Measurements from ENCODE around the gene TMEM125.

TMEM125 gene

DNA sequence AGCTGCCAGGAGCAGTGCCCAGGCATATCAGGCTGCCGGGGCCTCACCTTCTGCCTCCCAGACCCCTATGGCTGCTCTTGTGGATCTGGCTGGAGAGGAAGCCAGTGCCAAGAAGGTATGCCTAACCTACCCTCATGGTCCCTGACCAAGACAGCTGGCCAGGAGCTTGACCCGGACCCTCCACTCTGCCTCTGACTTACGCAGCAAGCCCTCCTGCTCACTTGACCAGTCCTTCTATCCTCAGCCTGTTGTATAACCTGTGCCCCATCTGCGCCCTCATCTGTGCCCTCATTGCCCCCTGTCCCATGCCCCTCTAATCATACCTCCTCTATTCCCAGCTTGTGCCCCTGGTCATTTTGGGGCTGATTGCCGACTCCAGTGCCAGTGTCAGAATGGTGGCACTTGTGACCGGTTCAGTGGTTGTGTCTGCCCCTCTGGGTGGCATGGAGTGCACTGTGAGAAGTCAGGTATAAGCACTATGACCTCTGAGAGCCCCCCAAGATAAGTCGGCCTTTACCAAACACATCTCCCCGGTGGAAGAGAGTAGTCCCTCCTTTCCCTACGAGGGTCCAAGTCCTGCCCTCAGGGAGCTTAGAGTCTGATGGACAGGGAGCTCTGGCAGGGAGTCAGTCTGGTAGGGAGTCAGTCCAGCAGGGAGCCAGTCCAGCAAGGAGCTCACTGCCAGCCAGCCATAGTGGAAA lies 37.8 kb downstream of the TMEM125 start:
- H3K9me3 ChIP-seq (ENCODE audit: insufficient read depth, low read depth, low read length) = no peaks in the 10 kb centered on the region
- no peak overlapping the region for H3K27ac ChIP-seq (ENCODE audit: low read depth, low read length)
- no peak overlapping the region for H3K9ac ChIP-seq (ENCODE audit: low read depth, low read length)
- WGBS = 90% methylated on average over 9 of the region's 9 CpGs
- H3K36me3 ChIP-seq (ENCODE audit: insufficient read depth, low read length) = no peaks in the 10 kb centered on the region
- no peak overlapping the region for H3K4me3 ChIP-seq (ENCODE audit: low read length)
- no peaks in the 10 kb centered on the region for H3K27me3 ChIP-seq (ENCODE audit: insufficient read depth, low read length)
- H3K4me1 ChIP-seq (ENCODE audit: insufficient read depth, low read length) = 0 out of 2 replicates have a peak, but pooled peaks cover 3% of the 10 kb centered on the region

DNA sequence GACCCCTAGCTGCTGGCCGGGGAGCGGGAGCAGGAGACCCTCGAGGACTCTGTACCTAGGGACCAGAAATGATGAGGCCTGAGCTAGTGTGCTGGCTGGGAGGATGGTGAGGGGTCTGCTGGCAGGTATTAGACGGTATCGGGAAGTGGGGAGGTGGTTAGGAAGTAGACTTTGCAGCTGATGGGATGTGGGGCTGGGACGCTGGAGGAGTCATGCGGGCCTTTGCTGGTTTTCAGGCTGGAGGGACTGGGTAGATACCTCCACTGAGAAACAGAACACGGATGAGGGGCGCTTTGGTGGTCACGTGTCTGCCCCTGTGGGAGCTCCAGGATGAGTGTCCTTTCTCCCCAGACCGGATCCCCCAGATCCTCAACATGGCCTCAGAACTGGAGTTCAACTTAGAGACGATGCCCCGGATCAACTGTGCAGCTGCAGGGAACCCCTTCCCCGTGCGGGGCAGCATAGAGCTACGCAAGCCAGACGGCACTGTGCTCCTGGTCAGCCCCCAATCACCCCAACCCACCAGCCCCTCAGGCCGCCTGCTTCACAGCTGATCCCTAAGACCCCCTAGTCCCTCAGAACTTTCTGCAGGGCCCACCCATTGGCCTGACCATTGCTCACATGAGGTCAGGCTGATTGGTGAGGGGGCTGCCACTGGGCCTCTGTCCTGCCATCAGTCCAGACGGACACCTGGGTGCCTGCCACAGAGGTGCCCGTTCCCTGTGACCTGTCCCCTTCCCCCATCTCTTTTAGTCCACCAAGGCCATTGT lies 39.0 kb downstream of the TMEM125 start:
- WGBS = 92% methylated on average over 20 of the region's 20 CpGs

DNA sequence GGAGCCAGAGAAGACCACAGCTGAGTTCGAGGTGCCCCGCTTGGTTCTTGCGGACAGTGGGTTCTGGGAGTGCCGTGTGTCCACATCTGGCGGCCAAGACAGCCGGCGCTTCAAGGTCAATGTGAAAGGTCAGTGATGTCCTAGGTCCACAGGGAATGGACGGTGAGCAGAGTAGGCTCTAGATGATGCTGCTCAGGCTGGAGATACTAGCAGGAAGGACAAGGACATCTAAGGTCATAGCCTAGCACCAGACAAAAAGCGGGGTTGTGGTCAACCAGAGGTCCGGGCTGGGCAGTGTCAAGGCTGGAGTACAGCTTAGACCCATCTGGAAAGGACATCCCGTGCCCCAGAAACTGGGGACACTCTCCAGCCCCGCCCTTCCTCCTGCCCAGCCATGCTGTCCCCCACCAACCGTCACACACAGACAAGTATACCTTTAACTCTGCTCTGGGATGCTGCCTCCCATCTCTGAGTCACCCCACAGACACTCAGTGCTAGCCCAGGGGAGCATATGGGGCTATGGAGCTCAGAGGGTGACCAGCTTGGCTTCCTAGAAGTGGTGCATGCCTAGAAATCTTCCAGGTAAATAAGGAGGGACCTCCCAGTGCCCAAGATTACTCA lies 39.7 kb downstream of the TMEM125 start:
- Histone ChIP-seq H3K9me3 (ENCODE audit: insufficient read depth, low read depth, low read length) (no peaks in the 10 kb centered on the region), H3K27me3 (ENCODE audit: insufficient read depth, low read length) (no peaks in the 10 kb centered on the region), H3K4me3 (ENCODE audit: low read length) (no peak overlapping the region), H3K36me3 (ENCODE audit: insufficient read depth, low read length) (no peaks in the 10 kb centered on the region), H3K27ac (ENCODE audit: low read depth, low read length) (no peak overlapping the region), H3K9ac (ENCODE audit: low read depth, low read length) (no peak overlapping the region), H3K4me1 (ENCODE audit: insufficient read depth, low read length) (no peaks in the 10 kb centered on the region)
- 92% methylated on average over 13 of the region's 13 CpGs for WGBS

More for the DNA sequence above, 39.0 kb downstream of the TMEM125 start:
- Histone ChIP-seq H3K27me3 (ENCODE audit: insufficient read depth, low read length) (no peaks in the 10 kb centered on the region), H3K4me3 (ENCODE audit: low read length) (no peak overlapping the region), H3K4me1 (ENCODE audit: insufficient read depth, low read length) (0 out of 2 replicates have a peak, but pooled peaks cover 3% of the 10 kb centered on the region), H3K9me3 (ENCODE audit: insufficient read depth, low read depth, low read length) (no peaks in the 10 kb centered on the region), H3K27ac (ENCODE audit: low read depth, low read length) (no peak overlapping the region), H3K36me3 (ENCODE audit: insufficient read depth, low read length) (no peaks in the 10 kb centered on the region), H3K9ac (ENCODE audit: low read depth, low read length) (no peak overlapping the region)

DNA sequence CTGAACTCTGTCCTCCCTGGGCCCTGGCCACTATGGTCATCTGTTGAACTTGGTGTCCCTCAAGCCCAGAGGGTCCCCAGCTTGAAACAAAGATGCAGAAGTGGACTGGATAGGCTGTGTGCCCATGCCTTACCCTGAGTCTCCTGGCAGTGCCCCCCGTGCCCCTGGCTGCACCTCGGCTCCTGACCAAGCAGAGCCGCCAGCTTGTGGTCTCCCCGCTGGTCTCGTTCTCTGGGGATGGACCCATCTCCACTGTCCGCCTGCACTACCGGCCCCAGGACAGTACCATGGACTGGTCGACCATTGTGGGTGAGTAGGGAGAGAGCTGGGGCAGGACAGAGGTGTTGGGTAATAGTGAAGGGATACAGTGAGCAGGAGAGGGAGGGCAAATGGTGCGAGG lies 41.7 kb downstream of the TMEM125 start:
- Histone ChIP-seq H3K9ac (ENCODE audit: low read depth, low read length) (no peak overlapping the region), H3K27ac (ENCODE audit: low read depth, low read length) (no peak overlapping the region), H3K9me3 (ENCODE audit: insufficient read depth, low read depth, low read length) (no peaks in the 10 kb centered on the region), H3K36me3 (ENCODE audit: insufficient read depth, low read length) (no peaks in the 10 kb centered on the region), H3K4me3 (ENCODE audit: low read length) (no peak overlapping the region), H3K4me1 (ENCODE audit: insufficient read depth, low read length) (no peaks in the 10 kb centered on the region), H3K27me3 (ENCODE audit: insufficient read depth, low read length) (no peaks in the 10 kb centered on the region)
- 93% methylated on average over 9 of the region's 9 CpGs for WGBS

DNA sequence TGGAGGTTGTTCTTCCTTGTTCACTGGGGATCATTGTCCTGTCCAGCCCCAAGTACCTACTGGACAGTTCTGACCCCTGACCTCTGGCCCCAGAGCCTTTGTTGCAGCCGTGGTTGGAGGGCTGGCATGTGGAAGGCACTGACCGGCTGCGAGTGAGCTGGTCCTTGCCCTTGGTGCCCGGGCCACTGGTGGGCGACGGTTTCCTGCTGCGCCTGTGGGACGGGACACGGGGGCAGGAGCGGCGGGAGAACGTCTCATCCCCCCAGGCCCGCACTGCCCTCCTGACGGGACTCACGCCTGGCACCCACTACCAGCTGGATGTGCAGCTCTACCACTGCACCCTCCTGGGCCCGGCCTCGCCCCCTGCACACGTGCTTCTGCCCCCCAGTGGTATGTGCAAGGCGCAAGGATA lies 42.4 kb downstream of the TMEM125 start:
- Histone ChIP-seq H3K27me3 (ENCODE audit: insufficient read depth, low read length) (no peaks in the 10 kb centered on the region), H3K4me3 (ENCODE audit: low read length) (no peak overlapping the region), H3K4me1 (ENCODE audit: insufficient read depth, low read length) (no peaks in the 10 kb centered on the region), H3K27ac (ENCODE audit: low read depth, low read length) (no peak overlapping the region), H3K36me3 (ENCODE audit: insufficient read depth, low read length) (no peaks in the 10 kb centered on the region), H3K9ac (ENCODE audit: low read depth, low read length) (no peak overlapping the region), H3K9me3 (ENCODE audit: insufficient read depth, low read depth, low read length) (no peaks in the 10 kb centered on the region)
- WGBS = 95% methylated on average over 19 of the region's 19 CpGs

DNA sequence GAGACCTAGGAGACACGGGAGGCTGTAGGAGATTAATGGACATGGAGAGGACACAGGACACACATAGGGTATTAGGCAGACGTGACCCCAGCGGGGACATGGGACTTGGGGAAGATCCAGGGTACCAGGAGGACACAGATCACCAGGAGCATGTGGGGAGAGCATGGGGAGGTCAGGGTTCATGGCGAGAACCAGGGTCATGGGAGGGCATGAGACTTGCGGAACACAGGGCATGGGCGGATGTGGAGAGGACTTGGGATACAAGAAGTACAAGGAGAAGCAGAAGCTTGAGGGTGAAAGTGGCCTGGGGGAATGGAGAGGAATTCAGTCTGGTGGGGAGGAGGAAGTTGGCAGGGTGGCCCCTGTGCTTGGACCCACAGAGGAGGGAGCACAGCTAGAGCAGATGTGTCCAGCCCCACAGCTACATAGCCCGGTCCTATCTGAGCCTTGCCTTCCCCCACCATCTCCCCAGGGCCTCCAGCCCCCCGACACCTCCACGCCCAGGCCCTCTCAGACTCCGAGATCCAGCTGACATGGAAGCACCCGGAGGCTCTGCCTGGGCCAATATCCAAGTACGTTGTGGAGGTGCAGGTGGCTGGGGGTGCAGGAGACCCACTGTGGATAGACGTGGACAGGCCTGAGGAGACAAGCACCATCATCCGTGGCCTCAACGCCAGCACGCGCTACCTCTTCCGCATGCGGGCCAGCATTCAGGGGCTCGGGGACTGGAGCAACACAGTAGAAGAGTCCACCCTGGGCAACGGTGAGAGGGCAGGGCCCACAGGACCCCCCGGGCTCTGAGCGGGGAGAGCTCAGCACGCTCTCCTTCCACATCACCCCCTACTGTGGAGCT lies 43.1 kb downstream of the TMEM125 start:
- no peak overlapping the region for H3K9ac ChIP-seq (ENCODE audit: low read depth, low read length)
- 95% methylated on average over 24 of the region's 24 CpGs for WGBS
- H3K36me3 ChIP-seq (ENCODE audit: insufficient read depth, low read length) = no peaks in the 10 kb centered on the region
- H3K27me3 ChIP-seq (ENCODE audit: insufficient read depth, low read length) = no peaks in the 10 kb centered on the region
- no peak overlapping the region for H3K27ac ChIP-seq (ENCODE audit: low read depth, low read length)
- no peaks in the 10 kb centered on the region for H3K4me1 ChIP-seq (ENCODE audit: insufficient read depth, low read length)
- no peaks in the 10 kb centered on the region for H3K9me3 ChIP-seq (ENCODE audit: insufficient read depth, low read depth, low read length)
- no peak overlapping the region for H3K4me3 ChIP-seq (ENCODE audit: low read length)

DNA sequence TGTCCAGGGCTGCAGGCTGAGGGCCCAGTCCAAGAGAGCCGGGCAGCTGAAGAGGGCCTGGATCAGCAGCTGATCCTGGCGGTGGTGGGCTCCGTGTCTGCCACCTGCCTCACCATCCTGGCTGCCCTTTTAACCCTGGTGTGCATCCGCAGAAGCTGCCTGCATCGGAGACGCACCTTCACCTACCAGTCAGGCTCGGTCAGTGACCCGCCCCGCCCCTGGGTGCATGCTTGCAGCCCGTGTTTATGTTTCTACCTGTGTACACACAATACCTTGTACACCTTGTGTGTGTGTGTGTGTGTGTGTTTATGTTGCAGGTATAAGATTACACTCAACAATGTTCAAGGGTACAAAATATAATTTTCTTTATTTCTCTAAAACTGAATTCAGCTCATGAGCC lies 44.0 kb downstream of the TMEM125 start:
- Histone ChIP-seq H3K4me3 (ENCODE audit: low read length) (no peak overlapping the region), H3K27ac (ENCODE audit: low read depth, low read length) (no peak overlapping the region), H3K4me1 (ENCODE audit: insufficient read depth, low read length) (no peaks in the 10 kb centered on the region), H3K9me3 (ENCODE audit: insufficient read depth, low read depth, low read length) (no peaks in the 10 kb centered on the region), H3K27me3 (ENCODE audit: insufficient read depth, low read length) (no peaks in the 10 kb centered on the region), H3K9ac (ENCODE audit: low read depth, low read length) (no peak overlapping the region), H3K36me3 (ENCODE audit: insufficient read depth, low read length) (no peaks in the 10 kb centered on the region)
- WGBS = 94% methylated on average over 10 of the region's 10 CpGs

DNA sequence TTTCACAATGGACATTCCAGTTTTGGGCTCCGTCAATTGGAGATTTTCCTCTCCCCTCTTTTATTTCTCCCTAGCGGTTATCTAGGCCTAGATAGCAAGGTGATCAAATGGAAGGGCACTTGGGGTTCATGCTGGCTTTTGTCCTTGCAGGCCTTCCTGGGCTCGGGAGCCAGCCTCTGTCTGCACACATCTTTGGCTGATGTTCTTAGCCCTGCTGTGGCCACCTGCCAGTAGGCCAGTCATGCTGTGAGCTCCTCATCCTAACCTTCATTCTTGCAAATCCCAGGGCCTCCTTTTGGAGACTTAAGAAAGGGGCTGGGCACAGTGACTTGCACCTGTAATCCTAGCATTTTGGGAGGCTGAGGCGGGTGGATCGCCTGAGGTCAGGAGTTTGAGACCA lies 44.5 kb downstream of the TMEM125 start:
- Histone ChIP-seq H3K9me3 (ENCODE audit: insufficient read depth, low read depth, low read length) (no peaks in the 10 kb centered on the region), H3K4me1 (ENCODE audit: insufficient read depth, low read length) (no peaks in the 10 kb centered on the region), H3K36me3 (ENCODE audit: insufficient read depth, low read length) (no peaks in the 10 kb centered on the region), H3K27me3 (ENCODE audit: insufficient read depth, low read length) (no peaks in the 10 kb centered on the region), H3K9ac (ENCODE audit: low read depth, low read length) (no peak overlapping the region), H3K4me3 (ENCODE audit: low read length) (no peak overlapping the region), H3K27ac (ENCODE audit: low read depth, low read length) (no peak overlapping the region)
- WGBS = 91% methylated on average over 5 of the region's 5 CpGs

DNA sequence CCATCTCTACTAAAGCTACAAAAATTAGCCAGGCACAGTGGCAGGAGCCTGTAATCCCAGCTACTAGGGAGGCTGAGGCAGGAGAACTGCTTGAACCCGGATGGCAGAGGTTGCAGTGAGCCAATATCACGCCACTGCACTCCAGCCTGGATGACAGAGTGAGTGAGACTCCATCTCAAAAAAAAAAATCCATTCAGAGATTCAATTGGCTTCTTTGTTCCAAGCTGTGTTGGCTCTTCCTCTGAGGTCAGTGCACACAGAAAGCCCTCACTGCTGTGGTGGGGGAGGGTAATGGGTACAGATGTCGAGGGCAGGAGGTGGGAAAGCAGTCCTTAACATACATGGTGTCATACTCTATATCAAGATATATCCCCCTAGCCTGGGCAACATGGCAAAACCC lies 45.7 kb downstream of the TMEM125 start:
- no peak overlapping the region for H3K27ac ChIP-seq (ENCODE audit: low read depth, low read length)
- 92% methylated on average over 2 of the region's 3 CpGs for WGBS
- H3K27me3 ChIP-seq (ENCODE audit: insufficient read depth, low read length) = no peaks in the 10 kb centered on the region
- H3K36me3 ChIP-seq (ENCODE audit: insufficient read depth, low read length) = no peaks in the 10 kb centered on the region
- no peaks in the 10 kb centered on the region for H3K9me3 ChIP-seq (ENCODE audit: insufficient read depth, low read depth, low read length)
- no peaks in the 10 kb centered on the region for H3K4me1 ChIP-seq (ENCODE audit: insufficient read depth, low read length)
- H3K9ac ChIP-seq (ENCODE audit: low read depth, low read length) = no peak overlapping the region
- no peak overlapping the region for H3K4me3 ChIP-seq (ENCODE audit: low read length)

DNA sequence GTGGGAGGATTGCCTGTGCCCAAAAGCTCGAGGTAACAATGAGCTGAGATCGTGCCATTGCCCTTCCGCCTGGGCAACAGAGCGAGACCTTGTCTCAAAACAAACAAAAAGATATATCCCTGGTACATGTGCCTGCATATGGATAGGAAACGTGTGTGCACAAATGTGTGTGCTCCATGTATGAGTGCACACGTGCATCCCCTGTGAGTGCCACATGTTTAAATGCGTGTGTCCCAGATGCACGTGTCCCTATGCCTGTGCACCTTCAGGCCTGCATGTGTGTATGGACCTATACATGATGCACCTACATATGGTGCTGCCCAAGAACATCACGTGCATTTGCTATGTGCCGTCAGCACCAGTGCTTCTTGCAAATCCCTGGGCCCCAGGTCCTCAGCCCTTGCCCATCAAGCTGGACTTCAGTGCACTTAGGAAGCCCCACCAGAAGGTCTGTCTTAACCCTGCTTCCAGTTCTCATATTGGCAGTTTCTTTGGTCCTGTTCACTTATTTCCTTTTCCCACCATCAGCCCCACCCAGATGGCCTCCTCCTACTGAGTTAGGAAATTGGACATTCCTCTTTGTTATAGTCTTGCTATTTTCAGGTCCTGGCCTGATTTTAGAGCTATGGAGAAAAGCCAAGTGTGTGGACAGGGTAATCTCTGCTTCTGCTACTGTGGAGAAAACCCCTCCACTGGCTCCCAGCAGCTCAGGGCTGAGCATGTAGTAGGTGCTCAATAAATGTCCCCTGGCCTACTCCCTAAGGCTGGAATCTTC lies 46.4 kb downstream of the TMEM125 start:
- no peaks in the 10 kb centered on the region for H3K27me3 ChIP-seq (ENCODE audit: insufficient read depth, low read length)
- no peak overlapping the region for H3K4me3 ChIP-seq (ENCODE audit: low read length)
- no peak overlapping the region for H3K27ac ChIP-seq (ENCODE audit: low read depth, low read length)
- 91% methylated on average over 10 of the region's 10 CpGs for WGBS
- no peak overlapping the region for H3K9ac ChIP-seq (ENCODE audit: low read depth, low read length)
- H3K9me3 ChIP-seq (ENCODE audit: insufficient read depth, low read depth, low read length) = no peaks in the 10 kb centered on the region
- no peaks in the 10 kb centered on the region for H3K36me3 ChIP-seq (ENCODE audit: insufficient read depth, low read length)
- no peaks in the 10 kb centered on the region for H3K4me1 ChIP-seq (ENCODE audit: insufficient read depth, low read length)

All from HUES64 (cell line).